COLO668 (cell line): ENCODE data around the gene INTS4.
"Not testable (repeated sequence)": the region's sequence is repeated elsewhere in the genome, so short reads cannot be mapped to it uniquely, and the experiment has no call there.

ENCODE experiments used
- DNase-seq: peaks from one replicate; lab custom pipeline; 2025; ENCODE audit not compliant: unreplicated experiment; lab: John Stamatoyannopoulos, UW

The INTS4 gene

DNA sequence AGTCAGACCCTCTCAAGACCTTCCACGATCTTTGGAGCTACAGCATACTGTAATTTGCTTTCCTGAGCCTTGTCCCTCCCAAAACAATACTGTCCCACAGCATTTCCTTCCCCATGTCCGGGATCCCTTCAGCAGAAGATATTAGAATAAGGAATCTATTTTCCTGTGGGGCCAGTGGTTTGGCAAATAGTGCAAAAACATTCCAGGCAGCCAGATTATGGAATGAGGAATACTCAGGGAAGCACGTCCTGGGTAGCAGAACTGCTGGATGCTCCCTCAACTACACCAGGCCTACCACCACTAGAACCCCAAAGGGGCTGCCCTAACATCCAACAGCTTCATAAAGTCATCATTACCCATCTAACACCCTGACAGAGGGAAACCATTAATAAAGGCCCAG is 112.1 kb downstream of the INTS4 start:
- no peak for DNase-seq

GRCh38 chr11:77879218-77879617 is 115.2 kb downstream of the INTS4 start:
- DNase-seq: no peak

DNA sequence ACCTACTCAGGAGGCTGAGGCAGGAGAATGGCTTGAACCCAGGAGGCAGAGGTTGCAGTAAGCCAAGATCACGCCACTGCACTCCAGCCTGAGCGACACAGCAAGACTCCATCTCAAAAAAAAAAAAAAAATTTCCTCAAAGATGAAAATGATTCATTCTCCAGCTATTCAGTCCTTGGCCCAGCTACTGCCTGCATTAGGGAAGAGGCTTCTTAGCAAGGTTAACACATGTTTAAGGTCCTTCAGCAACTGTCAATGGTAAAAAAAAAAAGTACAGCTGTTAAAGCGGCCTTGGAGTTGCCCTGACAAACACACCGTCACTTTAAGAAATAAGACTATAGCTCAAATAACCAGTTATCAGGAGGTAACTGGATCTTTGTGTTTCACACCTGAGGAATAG is 116.2 kb downstream of the INTS4 start:
- DNase-seq: not testable (repeated sequence)

GRCh38 chr11:77876045-77876444 is 118.4 kb downstream of the INTS4 start:
- no peak for DNase-seq

DNA sequence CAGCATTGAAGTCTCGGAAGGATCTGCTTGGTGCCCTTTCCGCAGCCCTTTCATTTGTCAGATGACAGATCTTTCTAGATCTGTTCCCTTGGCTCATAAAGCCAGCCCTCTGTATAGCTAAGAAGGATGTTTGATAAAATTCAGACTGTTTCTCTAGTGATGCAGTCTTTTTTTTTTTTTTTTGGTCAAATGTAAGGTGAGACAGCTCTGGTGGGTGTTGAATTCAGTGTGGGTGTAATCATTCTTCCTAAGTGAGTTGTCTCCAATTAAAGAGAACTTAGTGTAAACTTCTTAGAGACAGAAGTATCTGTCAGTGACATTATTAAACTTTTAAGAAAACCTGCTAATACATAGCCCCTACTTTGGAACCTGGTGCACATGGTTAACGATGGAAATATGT is 120.3 kb downstream of the INTS4 start:
- no peak for DNase-seq

GRCh38 chr11:77873345-77873744 is 121.1 kb downstream of the INTS4 start:
- DNase-seq: no peak

- no peak for DNase-seq
Measured at GRCh38 chr11:77871855-77872254, 122.6 kb downstream of the INTS4 start.

DNA sequence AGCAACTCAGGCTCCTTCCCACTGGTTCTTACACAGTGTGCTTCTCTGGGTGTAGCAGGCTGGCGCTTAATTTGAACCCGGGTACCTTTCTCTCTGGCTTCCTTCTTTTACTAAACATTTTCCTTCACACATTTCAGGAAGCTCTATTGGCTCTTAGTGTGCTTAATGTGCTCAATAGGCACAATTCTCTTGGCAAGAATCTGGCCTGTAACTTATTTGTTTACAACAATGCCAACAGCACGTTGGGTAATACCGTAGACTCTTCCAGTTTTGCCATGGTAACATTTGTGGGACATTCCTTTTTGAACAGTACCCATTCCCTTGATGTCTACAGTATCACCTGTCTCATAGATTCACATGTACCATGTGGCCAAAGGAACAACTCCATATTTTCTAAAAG is 125.7 kb downstream of the INTS4 start:
- DNase-seq: no peak

- no peak for DNase-seq
Measured at GRCh38 chr11:77866336-77866735, 128.1 kb downstream of the INTS4 start.

- DNase-seq: no peak
Measured at GRCh38 chr11:77865805-77866204, 128.7 kb downstream of the INTS4 start.

DNA sequence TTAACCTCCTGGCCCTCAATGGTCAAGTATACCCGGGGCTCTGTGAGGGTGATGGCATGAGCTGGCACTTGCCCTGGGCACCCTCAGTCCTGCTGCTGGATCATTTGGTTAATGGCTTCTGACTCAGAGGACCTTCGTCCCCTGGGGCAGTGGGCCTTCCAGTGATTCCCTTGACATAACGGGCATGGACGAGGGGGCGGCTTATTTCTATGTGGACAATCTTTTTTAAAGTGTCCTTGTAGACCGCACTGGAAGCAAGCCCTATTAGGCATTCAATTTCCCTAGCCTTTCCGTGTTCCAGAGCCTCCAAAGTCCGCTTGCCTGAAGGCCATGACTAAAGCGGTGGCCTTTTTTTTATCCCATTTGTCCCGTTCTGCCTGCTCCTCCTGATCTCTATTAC is 133.0 kb downstream of the INTS4 start:
- DNase-seq: not testable (repeated sequence)

GRCh38 chr11:77857906-77858457 is 136.5 kb downstream of the INTS4 start:
- not testable (repeated sequence) for DNase-seq

- no peak for DNase-seq
Measured at GRCh38 chr11:77854838-77855237, 139.6 kb downstream of the INTS4 start.

GRCh38 chr11:77851503-77851902 is 143.0 kb downstream of the INTS4 start:
- DNase-seq: no peak

DNA sequence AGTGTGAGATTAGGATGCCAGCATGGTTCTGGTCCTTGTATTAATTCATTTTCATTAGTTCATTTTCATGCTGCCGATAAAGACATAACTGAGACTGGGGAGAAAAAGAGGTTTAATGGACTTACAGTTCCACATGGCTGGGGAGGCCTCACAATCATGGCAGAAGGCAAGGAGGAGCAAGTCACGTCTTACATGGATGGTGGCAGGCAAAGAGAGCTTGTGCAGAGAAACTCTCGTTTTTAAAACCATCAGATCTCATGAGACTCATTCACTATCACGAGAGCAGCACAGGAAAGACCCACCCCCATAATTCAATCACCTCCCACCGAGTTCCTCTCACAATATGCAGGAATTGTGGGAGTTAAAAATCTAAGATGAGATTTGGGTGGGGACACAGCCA is 150.8 kb downstream of the INTS4 start:
- DNase-seq: not testable (repeated sequence)

GRCh38 chr11:77842441-77843121 is 151.9 kb downstream of the INTS4 start:
- no peak for DNase-seq

DNA sequence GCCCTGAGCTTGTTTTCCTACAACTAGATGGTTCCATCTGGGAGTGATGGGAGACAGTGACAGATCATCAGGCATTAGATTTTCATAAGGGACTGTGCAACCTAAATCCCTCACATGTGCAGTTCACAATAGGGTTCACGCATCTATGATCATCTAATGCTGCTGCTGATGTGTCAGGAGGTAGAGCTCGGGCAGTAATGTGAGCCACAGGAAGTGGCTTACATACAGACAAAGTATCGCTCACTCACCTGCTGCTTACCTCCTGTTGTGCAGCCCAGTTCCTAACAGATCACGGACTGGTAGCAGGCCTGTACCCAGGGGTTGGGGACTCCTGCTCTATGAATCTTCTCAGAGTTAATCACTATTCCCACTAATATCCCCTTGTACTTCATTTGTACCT is 161.2 kb downstream of the INTS4 start:
- no peak for DNase-seq

DNA sequence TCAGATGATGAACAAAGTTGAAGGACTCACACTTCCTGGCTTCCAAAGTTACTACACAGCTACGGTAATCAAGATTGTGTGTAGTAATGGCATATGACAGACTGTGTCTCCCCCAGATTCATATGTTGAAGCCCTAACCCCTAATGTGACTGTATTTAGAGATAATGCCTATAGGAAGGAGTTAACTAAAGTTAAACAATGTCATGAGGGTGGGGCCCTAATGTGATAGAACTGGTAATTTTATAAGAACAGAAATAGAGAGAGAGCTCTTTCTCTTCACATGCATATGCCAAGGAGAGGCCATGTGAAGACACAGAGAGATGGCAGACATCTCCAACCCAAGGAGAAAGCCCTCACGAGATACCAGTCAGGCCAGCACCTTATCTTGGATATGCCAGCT is 165.5 kb downstream of the INTS4 start:
- DNase-seq: no peak
